ENCODE data around the gene BSG.
"Not testable (repeated sequence)": the region's sequence is repeated elsewhere in the genome, so short reads cannot be mapped to it uniquely, and the experiment has no call there.

BSG gene

GRCh38 chr19:601790-602189, 29.4 kb downstream of the BSG start:
- H3K4me3 ChIP-seq (ENCODE audit: low read length), result no peak overlapping the region
- H3K9me3 ChIP-seq (ENCODE audit: insufficient read depth, low read length), result no peaks in the 10 kb centered on the region
- no peak overlapping the region for H2AFZ ChIP-seq (ENCODE audit: low read depth, low read length)
- H3K36me3 ChIP-seq (replicated peaks; ENCODE audit: low read depth, low read length), result peaks cover 12% of the 10 kb centered on the region
- H4K20me1 ChIP-seq (ENCODE audit: insufficient read depth, low read length), result no peaks in the 10 kb centered on the region
- H3K4me2 ChIP-seq (ENCODE audit: low read length), result no peak overlapping the region
- no peak overlapping the region for H3K9ac ChIP-seq (ENCODE audit: low read length)
- no peak for TF ChIP-seq CTCF (IDR thresholded peaks at IDR 0.05; ENCODE audit: low read depth, low read length)
- TF ChIP-seq EZH2phosphoT487 (IDR thresholded peaks at IDR 0.05; ENCODE audit: low read depth), result no peak
- H3K27ac ChIP-seq (ENCODE audit: low read length), result no peak overlapping the region
- H3K4me1 ChIP-seq (ENCODE audit: low read length), result no peaks in the 10 kb centered on the region
- no peaks in the 10 kb centered on the region for H3K79me2 ChIP-seq (ENCODE audit: low read length)
- H3K27me3 ChIP-seq (ENCODE audit: low read depth, low read length), result no peaks in the 10 kb centered on the region

GRCh38 chr19:602391-603301, 30.2 kb downstream of the BSG start:
- H3K4me3 ChIP-seq (ENCODE audit: low read length), result no peak overlapping the region
- H3K9ac ChIP-seq (ENCODE audit: low read length), result no peak overlapping the region
- no peak overlapping the region for H2AFZ ChIP-seq (ENCODE audit: low read depth, low read length)
- H3K36me3 ChIP-seq (replicated peaks; ENCODE audit: low read depth, low read length), result peaks cover 12% of the 10 kb centered on the region
- no peaks in the 10 kb centered on the region for H3K9me3 ChIP-seq (ENCODE audit: insufficient read depth, low read length)
- H3K27me3 ChIP-seq (ENCODE audit: low read depth, low read length), result no peaks in the 10 kb centered on the region
- no peaks in the 10 kb centered on the region for H4K20me1 ChIP-seq (ENCODE audit: insufficient read depth, low read length)
- no peaks in the 10 kb centered on the region for H3K79me2 ChIP-seq (ENCODE audit: low read length)
- H3K4me1 ChIP-seq (ENCODE audit: low read length), result no peaks in the 10 kb centered on the region
- TF ChIP-seq CTCF (IDR thresholded peaks at IDR 0.05; ENCODE audit: low read depth, low read length) (no peak), EZH2phosphoT487 (IDR thresholded peaks at IDR 0.05; ENCODE audit: low read depth) (no peak)
- H3K4me2 ChIP-seq (ENCODE audit: low read length), result no peak overlapping the region
- no peak overlapping the region for H3K27ac ChIP-seq (ENCODE audit: low read length)

- not testable (repeated sequence) for H4K20me1 ChIP-seq (ENCODE audit: insufficient read depth, low read length); H3K27ac ChIP-seq (ENCODE audit: low read length); H3K4me1 ChIP-seq (ENCODE audit: low read length); H3K9ac ChIP-seq (ENCODE audit: low read length); H3K4me2 ChIP-seq (ENCODE audit: low read length); H3K79me2 ChIP-seq (ENCODE audit: low read length); H3K27me3 ChIP-seq (ENCODE audit: low read depth, low read length); H3K9me3 ChIP-seq (ENCODE audit: insufficient read depth, low read length); H3K4me3 ChIP-seq (ENCODE audit: low read length); H2AFZ ChIP-seq (ENCODE audit: low read depth, low read length)
- peaks cover 12% of the 10 kb centered on the region for H3K36me3 ChIP-seq (replicated peaks; ENCODE audit: low read depth, low read length)
Observed at GRCh38 chr19:603302-603639, 30.9 kb downstream of the BSG start.

- not testable (repeated sequence) for H3K4me2 ChIP-seq (ENCODE audit: low read length); H3K27me3 ChIP-seq (ENCODE audit: low read depth, low read length); H4K20me1 ChIP-seq (ENCODE audit: insufficient read depth, low read length); H3K9ac ChIP-seq (ENCODE audit: low read length); H3K4me3 ChIP-seq (ENCODE audit: low read length); H3K79me2 ChIP-seq (ENCODE audit: low read length); H3K27ac ChIP-seq (ENCODE audit: low read length); H2AFZ ChIP-seq (ENCODE audit: low read depth, low read length); H3K4me1 ChIP-seq (ENCODE audit: low read length); H3K9me3 ChIP-seq (ENCODE audit: insufficient read depth, low read length)
- H3K36me3 ChIP-seq (replicated peaks; ENCODE audit: low read depth, low read length), result peaks cover 12% of the 10 kb centered on the region
Observed at GRCh38 chr19:603779-604178, 31.4 kb downstream of the BSG start.

- Histone ChIP-seq H3K4me2 (ENCODE audit: low read length) (peak overlapping the region; percentile 25), H3K36me3 (replicated peaks; ENCODE audit: low read depth, low read length) (peaks cover 12% of the 10 kb centered on the region), H3K9me3 (ENCODE audit: insufficient read depth, low read length) (no peaks in the 10 kb centered on the region), H3K4me3 (ENCODE audit: low read length) (peak overlapping the region; percentile 94), H3K9ac (ENCODE audit: low read length) (no peak overlapping the region), H3K27ac (ENCODE audit: low read length) (no peak overlapping the region), H3K4me1 (ENCODE audit: low read length) (peaks cover 4% of the 10 kb centered on the region; the same call in 1 of the 2 replicates), H4K20me1 (ENCODE audit: insufficient read depth, low read length) (no peaks in the 10 kb centered on the region), H3K79me2 (ENCODE audit: low read length) (no peaks in the 10 kb centered on the region), H2AFZ (ENCODE audit: low read depth, low read length) (no peak overlapping the region), H3K27me3 (ENCODE audit: low read depth, low read length) (no peaks in the 10 kb centered on the region)
- no peak for TF ChIP-seq EZH2phosphoT487 (IDR thresholded peaks at IDR 0.05; ENCODE audit: low read depth)
- TF ChIP-seq CTCF (IDR thresholded peaks at IDR 0.05; ENCODE audit: low read depth, low read length), result no peak
Observed at GRCh38 chr19:604355-604754, 32.0 kb downstream of the BSG start.

All from OCI-LY3 (cell line).